GM12892 (cell line): Measurements from ENCODE around the gene ZDHHC11.
"Not testable (repeated sequence)": the region's sequence is repeated elsewhere in the genome, so short reads cannot be mapped to it uniquely, and the experiment has no call there.

Experiments used
- POLR2A ChIP-seq: IDR thresholded peaks from 2 replicates; pipeline ENCODE4 v1.6.1; 2011; ENCODE audit warnings: low read depth, low read length, control low read depth
- TAF1 ChIP-seq: IDR thresholded peaks from 2 replicates; pipeline ENCODE4 v1.6.1; 2011; ENCODE audit warnings: low read depth, mild to moderate bottlenecking, control low read depth, low read length, borderline replicate concordance

- not testable (repeated sequence) for TF ChIP-seq POLR2A, TAF1
Measured at GRCh38 chr5:837621-838121, 13.1 kb downstream of the ZDHHC11 start.
